H1 (cell line): ENCODE measurements around the gene TMEM108. TPM values are rescaled to one million over a fixed set of nuclear protein-coding genes. Genes with fewer than 3 reads are reported as not detected.

Experiments
- CTCF ChIA-PET: fragments of 300-600 bp; sonication (Branson Sonifier 250); formaldehyde crosslinking; loops from one replicate; lab custom pipeline; 2021; ENCODE audit not compliant: partially characterized antibody; lab: Charles Lee
- POLR2A ChIA-PET: fragments of 300-600 bp; sonication (Branson Sonifier 250); formaldehyde crosslinking; loops from one replicate; lab custom pipeline; 2021; ENCODE audit warnings: inconsistent platforms; ENCODE audit not compliant: partially characterized antibody; lab: Charles Lee
- DNase-seq, 2 experiments: peaks; one replicate each; pipeline versions ENCODE4 v3.0.0 to v3.0.0-alpha.2; 2010 to 2022; ENCODE audit warnings: low spot score in 2 of 2, low read depth in 1 of 2, mixed read lengths in 1 of 2
- FAIRE-seq: peaks from 2 replicates; lab custom pipeline; 2011; peaks lifted over from hg19 to GRCh38; lab: Jason Lieb, UNC
- H2AFZ ChIP-seq: 2 replicates; pipeline ENCODE4 v1.8.1; 2012; ENCODE audit warnings: low read length, inconsistent platforms
- H2AK5ac ChIP-seq: 2 replicates; pipeline ENCODE4 v1.6.1; 2013; ENCODE audit warnings: low read depth, low read length
- H2BK120ac ChIP-seq: replicated peaks from 2 replicates; pipeline ENCODE3; 2013; ENCODE audit warnings: low read depth, low read length, inconsistent platforms
- H2BK12ac ChIP-seq: 2 replicates; pipeline ENCODE4 v1.6.1; 2013; ENCODE audit warnings: low read depth, low read length
- H2BK15ac ChIP-seq: 2 replicates; pipeline ENCODE4 v1.6.1; 2013; ENCODE audit warnings: low read length
- H2BK20ac ChIP-seq: 2 replicates; pipeline ENCODE4 v1.6.1; 2013; ENCODE audit warnings: low read length
- H2BK5ac ChIP-seq: 2 replicates; pipeline ENCODE4 v1.6.1; 2013; ENCODE audit warnings: low read depth, low read length
- H3K14ac ChIP-seq: 2 replicates; pipeline ENCODE4 v1.6.1; 2013; ENCODE audit warnings: inconsistent platforms; ENCODE audit not compliant: insufficient read length
- H3K18ac ChIP-seq: 2 replicates; pipeline ENCODE4 v1.6.1; 2013; ENCODE audit warnings: low read length; ENCODE audit errors: extremely low read depth
- H3K23ac ChIP-seq: 2 replicates; pipeline ENCODE4 v1.6.1; 2013; ENCODE audit warnings: inconsistent platforms; ENCODE audit not compliant: insufficient read length
- H3K23me2 ChIP-seq: 2 replicates; pipeline ENCODE4 v1.6.1; 2013; ENCODE audit warnings: low read depth, low read length
- H3K27ac ChIP-seq: 2 replicates; pipeline ENCODE4 v1.6.1; 2011; ENCODE audit warnings: low read depth, low read length, inconsistent platforms
- H3K27me3 ChIP-seq, 4 experiments: replicated peaks in 1 of 4; 1 replicate in 1 of 4; 2 replicates in 3 of 4; pipeline versions ENCODE4 v1.6.1 to v1.8.1; 2011 to 2013; ENCODE audit warnings: low read length in 3 of 4, mild to moderate bottlenecking in 3 of 4, inconsistent platforms in 2 of 4, mixed read lengths in 2 of 4, moderate library complexity in 1 of 4; ENCODE audit not compliant: control insufficient read depth in 3 of 4, insufficient read depth in 3 of 4; ENCODE audit errors: extremely low read depth in 1 of 4
- H3K36me3 ChIP-seq, 4 experiments: 2 replicates each; pipeline versions ENCODE4 v1.6.1 to v1.8.1; 2011 to 2013; ENCODE audit warnings: mild to moderate bottlenecking in 4 of 4, low read length in 3 of 4, moderate library complexity in 2 of 4, control low read depth in 1 of 4, inconsistent platforms in 1 of 4; ENCODE audit not compliant: insufficient read depth in 4 of 4, control insufficient read depth in 2 of 4
- H3K4ac ChIP-seq: replicated peaks from 2 replicates; pipeline ENCODE3; 2013; ENCODE audit warnings: low read length, low read depth, mixed read lengths, inconsistent platforms; ENCODE audit not compliant: insufficient read length
- H3K4me1 ChIP-seq, 4 experiments: replicated peaks in 1 of 4; 1 replicate in 1 of 4; 2 replicates in 3 of 4; pipeline versions ENCODE4 v1.6.1 to v1.8.1; 2011 to 2013; ENCODE audit warnings: low read length in 3 of 4, inconsistent platforms in 2 of 4, mixed read lengths in 1 of 4; ENCODE audit not compliant: insufficient read depth in 4 of 4, control insufficient read depth in 3 of 4
- H3K4me2 ChIP-seq, 2 experiments: 2 replicates each; pipeline versions ENCODE4 v1.6.1 to v1.8.1; 2011 to 2013; ENCODE audit warnings: low read depth in 2 of 2, low read length in 2 of 2, control low read depth in 1 of 2, inconsistent platforms in 1 of 2, mild to moderate bottlenecking in 1 of 2; ENCODE audit not compliant: insufficient read depth in 1 of 2
- H3K4me3 ChIP-seq, 4 experiments: fragments of 200-600, 300-600 bp in 1 of 4; sonication (generic), shearing (Covaris generic), sonication (Bioruptor Twin) in 1 of 4; 2 replicates each; pipeline versions ENCODE4 v1.5.1 to v1.8.1; 2011 to 2016; ENCODE audit warnings: low read length in 4 of 4, low read depth in 3 of 4, control low read depth in 2 of 4, inconsistent platforms in 2 of 4, mild to moderate bottlenecking in 2 of 4, mixed read lengths in 1 of 4, moderate library complexity in 1 of 4; ENCODE audit not compliant: insufficient read depth in 2 of 4; ENCODE audit errors: extremely low read depth in 1 of 4
- H3K56ac ChIP-seq: replicated peaks from 2 replicates; pipeline ENCODE3; 2013; ENCODE audit warnings: low read depth, mild to moderate bottlenecking, mixed read lengths, low read length, inconsistent platforms; ENCODE audit not compliant: insufficient read length
- H3K79me1 ChIP-seq: 2 replicates; pipeline ENCODE4 v1.6.1; 2013; ENCODE audit warnings: low read depth, low read length, control low read depth
- H3K79me2 ChIP-seq, 2 experiments: 2 replicates each; pipeline versions ENCODE4 v1.6.1 to v1.8.1; 2012 to 2013; ENCODE audit warnings: low read length in 2 of 2, mild to moderate bottlenecking in 2 of 2, inconsistent platforms in 1 of 2; ENCODE audit not compliant: insufficient read depth in 2 of 2, control insufficient read depth in 1 of 2
- H3K9ac ChIP-seq, 4 experiments: replicated peaks in 1 of 4; 1 replicate in 1 of 4; 2 replicates in 3 of 4; pipeline versions ENCODE4 v1.6.1 to v1.8.1; 2011 to 2013; ENCODE audit warnings: low read depth in 3 of 4, low read length in 3 of 4, control low read depth in 2 of 4, mild to moderate bottlenecking in 2 of 4, moderate library complexity in 2 of 4, inconsistent platforms in 1 of 4; ENCODE audit errors: extremely low read depth in 1 of 4
- H3K9me3 ChIP-seq, 2 experiments: 2 replicates each; pipeline versions ENCODE4 v1.6.1 to v1.8.1; 2012 to 2013; ENCODE audit warnings: mild to moderate bottlenecking in 2 of 2, moderate library complexity in 2 of 2, control low read depth in 1 of 2, inconsistent platforms in 1 of 2, low read depth in 1 of 2, low read length in 1 of 2, mixed read lengths in 1 of 2; ENCODE audit not compliant: insufficient read depth in 2 of 2
- H4K20me1 ChIP-seq, 2 experiments: replicated peaks in 1 of 2; 2 replicates each; pipeline versions ENCODE3 to v1.8.1; 2011 to 2013; ENCODE audit warnings: inconsistent platforms in 2 of 2, low read length in 2 of 2, mild to moderate bottlenecking in 1 of 2; ENCODE audit not compliant: insufficient read depth in 2 of 2, control insufficient read depth in 1 of 2
- H4K5ac ChIP-seq: 2 replicates; pipeline ENCODE4 v1.6.1; 2013; ENCODE audit warnings: low read length, low read depth, mixed read lengths, inconsistent platforms; ENCODE audit not compliant: insufficient read length
- H4K8ac ChIP-seq: 2 replicates; pipeline ENCODE4 v1.8.0; 2013; ENCODE audit warnings: mild to moderate bottlenecking, moderate library complexity, low read length, inconsistent platforms; ENCODE audit not compliant: insufficient read depth; ENCODE audit errors: extremely low read depth
- H4K91ac ChIP-seq: replicated peaks from 2 replicates; pipeline ENCODE3; 2013; ENCODE audit warnings: low read length, mixed read lengths, inconsistent platforms; ENCODE audit not compliant: insufficient read length
- ATF2 ChIP-seq: IDR thresholded peaks from 2 replicates; pipeline ENCODE4 v1.6.1; 2012; ENCODE audit warnings: low read length, inconsistent platforms
- ATF3 ChIP-seq: IDR thresholded peaks from 2 replicates; pipeline ENCODE4 v1.6.1; 2011; ENCODE audit warnings: low read depth, mild to moderate bottlenecking, low read length; ENCODE audit not compliant: insufficient read depth
- CHD2 ChIP-seq: IDR thresholded peaks from 2 replicates; pipeline ENCODE4 v1.6.1; 2012; ENCODE audit warnings: low read length, improper control_type of control experiment
- CTCF ChIP-seq, 3 experiments: IDR thresholded peaks; 1 replicate in 2 of 3; 2 replicates in 1 of 3; pipeline versions ENCODE4 v1.5.1 to v1.6.1; 2011; ENCODE audit warnings: low read length in 3 of 3, mild to moderate bottlenecking in 3 of 3, inconsistent platforms in 2 of 3, low read depth in 1 of 3, moderate library complexity in 1 of 3; ENCODE audit not compliant: insufficient read depth in 1 of 3; ENCODE audit errors: control extremely low read depth in 1 of 3
- JUN ChIP-seq: IDR thresholded peaks from 2 replicates; pipeline ENCODE4 v1.6.1; 2011; ENCODE audit warnings: low read depth, mild to moderate bottlenecking, improper control_type of control experiment, low read length
- POLR2A ChIP-seq, 2 experiments: IDR thresholded peaks; 1 replicate in 1 of 2; 2 replicates in 1 of 2; pipeline ENCODE4 v1.6.1; 2011; ENCODE audit warnings: low read depth in 2 of 2, low read length in 2 of 2, mild to moderate bottlenecking in 2 of 2; ENCODE audit errors: control extremely low read depth in 1 of 2
- SIX5 ChIP-seq: IDR thresholded peaks from 2 replicates; pipeline ENCODE4 v1.6.1; 2011; ENCODE audit warnings: mild to moderate bottlenecking, low read depth, low read length
- TEAD4 ChIP-seq: IDR thresholded peaks from 2 replicates; pipeline ENCODE4 v1.6.1; 2012; ENCODE audit warnings: low read depth, low read length, inconsistent platforms, mixed read lengths
- WGBS, 2 experiments: shearing (Covaris generic) in 1 of 2; methylation state at CpG; one replicate each; pipeline versions ENCODE4 v1.1.6 to v1.1.7; 2013 to 2015; ENCODE audit warnings: low lambda C conversion rate in 2 of 2, mixed read lengths in 2 of 2, inconsistent platforms in 1 of 2, low coverage in 1 of 2, missing lambda C conversion rate in 1 of 2; ENCODE audit not compliant: insufficient replicate concordance in 2 of 2, insufficient coverage in 1 of 2, insufficient read length in 1 of 2; ENCODE audit errors: extremely low coverage in 1 of 2, missing lambda C conversion rate in 1 of 2; 5-methylcytosine and 5-hydroxymethylcytosine counted together
- polyA plus RNA-seq, 7 experiments: library from polyadenylated mRNA; depleted of rRNA in 3 of 7; stranded (reverse) in 5 of 7; unstranded in 2 of 7; fragments of >200 nt in 5 of 7; fragments of 200-250 nt in 2 of 7; gene quantifications; 1 replicate in 5 of 7; 2 replicates in 1 of 7; 4 replicates in 1 of 7; pipeline versions ENCODE4 v1.2.1 to v1.2.3, GENCODE V29; 2011 to 2013; ENCODE audit warnings: missing spikeins in 2 of 7, mixed read lengths in 2 of 7
- total RNA-seq: library from RNA; stranded (reverse); fragmentation: NEBNext Ultra II Directional; extraction: Animal tissue kit (Norgen Biotek cat#: 25700); gene quantifications from 2 replicates; pipeline ENCODE4 v1.2.1, GENCODE V29; 2021

Gene TMEM108
- total and polyA plus RNA-seq, 2 of the 8 experiments (the other 6 are each of a cell fraction or from before 2014, with no cell fraction given): 14.3 to 16.2 TPM

GRCh38 chr3:133053532-133053931 is 15.3 kb downstream of the TMEM108 start:
- H4K91ac ChIP-seq: no peak overlapping the region
- no peak overlapping the region for H3K18ac ChIP-seq
- H3K56ac ChIP-seq: no peak overlapping the region
- no peak overlapping the region for H2AK5ac ChIP-seq
- H3K4me1 ChIP-seq: peaks cover 0 to 6% (median 3%) of the 10 kb centered on the region in 4 experiments; a peak in 4 of 7 replicates
- no peak overlapping the region for H3K14ac ChIP-seq
- FAIRE-seq (no peak), DNase-seq (no peak)
- H3K36me3 ChIP-seq: no peaks in the 10 kb centered on the region
- no peak overlapping the region for H4K8ac ChIP-seq
- no peaks in the 10 kb centered on the region for H3K9me3 ChIP-seq
- H4K5ac ChIP-seq: no peak overlapping the region
- no peak overlapping the region for H2BK120ac ChIP-seq
- H2BK5ac ChIP-seq: no peak overlapping the region
- WGBS, 2 experiments: 89% methylated on average over 2 of the region's 2 CpGs; no CpG with 5 or more reads in 1 of the 2 experiments
- H2BK12ac ChIP-seq: no peak overlapping the region
- no peaks in the 10 kb centered on the region for H3K23me2 ChIP-seq
- H3K9ac ChIP-seq: no peak overlapping the region
- no peak overlapping the region for H3K4ac ChIP-seq
- H3K79me2 ChIP-seq: peaks cover 0 to 41% of the 10 kb centered on the region in 2 experiments; a peak in 2 of 4 replicates
- TF ChIP-seq CTCF (IDR thresholded peaks at IDR 0.05; ENCODE audit: control extremely low read depth in 1 of 3, insufficient read depth in 1 of 3, low read depth in 1 of 3, low read length in 3 of 3) (no peak), ATF3 (no peak), TEAD4 (no peak), ATF2 (no peak), SIX5 (no peak), JUN (no peak), POLR2A (IDR thresholded peaks at IDR 0.05; ENCODE audit: control extremely low read depth in 1 of 2, low read depth in 2 of 2, low read length in 2 of 2) (no peak), CHD2 (no peak)
- TF ChIP-seq, all 59 proteins: peak for 0
- CTCF ChIA-PET: interaction anchor here (2.0 kb wide), 1 partner anchor 12 kb away, joined by 10 read pairs; no protein-coding TSS in a partner anchor
- Histone ChIP-seq H2AFZ (no peak overlapping the region), H2BK15ac (no peak overlapping the region), H3K27me3 (no peaks in the 10 kb centered on the region), H3K23ac (no peak overlapping the region), H3K4me3 (no peak overlapping the region), H3K27ac (no peak overlapping the region), H3K4me2 (no peak overlapping the region), H4K20me1 (no peaks in the 10 kb centered on the region), H3K79me1 (no peaks in the 10 kb centered on the region), H2BK20ac (no peak overlapping the region)
- POLR2A ChIA-PET: no interaction called here
